RCC 7860 (cell line): ENCODE results near the gene PALM2AKAP2.
"Not testable (repeated sequence)": the region's sequence is repeated elsewhere in the genome, so short reads cannot be mapped to it uniquely, and the experiment has no call there.

ENCODE experiments used
- DNase-seq: peaks from one replicate; pipeline ENCODE4 v3.0.0-alpha.2; 2015; ENCODE audit warnings: low spot score
- FAIRE-seq: peaks from 2 replicates; lab custom pipeline; 2012; peaks lifted over from hg19 to GRCh38; lab: Jason Lieb, UNC

PALM2AKAP2 gene

GRCh38 chr9:109801484-109801883 is 21.5 kb downstream of the PALM2AKAP2 start:
- DNase-seq: no peak
- no peak for FAIRE-seq

- FAIRE-seq (no peak), DNase-seq (no peak)
Observed at GRCh38 chr9:109802491-109802890, 22.5 kb downstream of the PALM2AKAP2 start.

- DNase-seq (no peak), FAIRE-seq (no peak)
Observed at GRCh38 chr9:109805050-109805449, 25.1 kb downstream of the PALM2AKAP2 start.

- no peak for FAIRE-seq
- DNase-seq: no peak
Observed at GRCh38 chr9:109806506-109807115, 26.6 kb downstream of the PALM2AKAP2 start.

- FAIRE-seq (no peak), DNase-seq (no peak)
Observed at GRCh38 chr9:109811876-109812275, 31.9 kb downstream of the PALM2AKAP2 start.

- FAIRE-seq (no peak), DNase-seq (no peak)
Observed at GRCh38 chr9:109812331-109812730, 32.3 kb downstream of the PALM2AKAP2 start.

GRCh38 chr9:109812818-109813281 is 32.9 kb downstream of the PALM2AKAP2 start:
- DNase-seq: peak; percentile 61
- peak; percentile 72 for FAIRE-seq

- DNase-seq (no peak), FAIRE-seq (no peak)
Observed at GRCh38 chr9:109813303-109813702, 33.3 kb downstream of the PALM2AKAP2 start.

GRCh38 chr9:109813829-109814228 is 33.8 kb downstream of the PALM2AKAP2 start:
- DNase-seq: no peak
- no peak for FAIRE-seq

GRCh38 chr9:109815366-109815947 is 35.5 kb downstream of the PALM2AKAP2 start:
- DNase-seq: peak; percentile 42
- no peak for FAIRE-seq

- FAIRE-seq (peak; percentile 98), DNase-seq (peak; percentile 99)
Observed at GRCh38 chr9:109816490-109816889, 36.5 kb downstream of the PALM2AKAP2 start.

GRCh38 chr9:109817146-109817845 is 37.3 kb downstream of the PALM2AKAP2 start:
- FAIRE-seq: no peak

GRCh38 chr9:109817846-109818472 is 38.0 kb downstream of the PALM2AKAP2 start:
- FAIRE-seq (peak; percentile 79), DNase-seq (peak; percentile 83)

More at GRCh38 chr9:109817146-109817845, 37.3 kb downstream of the PALM2AKAP2 start:
- DNase-seq: peak; percentile 49

GRCh38 chr9:109821711-109822110 is 41.7 kb downstream of the PALM2AKAP2 start:
- DNase-seq: no peak
- no peak for FAIRE-seq

GRCh38 chr9:109825383-109825782 is 45.4 kb downstream of the PALM2AKAP2 start:
- DNase-seq, FAIRE-seq: not testable (repeated sequence)

- FAIRE-seq: no peak
- DNase-seq: no peak
Observed at GRCh38 chr9:109826559-109826958, 46.6 kb downstream of the PALM2AKAP2 start.

GRCh38 chr9:109828254-109828653 is 48.3 kb downstream of the PALM2AKAP2 start:
- no peak for DNase-seq

More at GRCh38 chr9:109828254-109828653, 48.3 kb downstream of the PALM2AKAP2 start:
- FAIRE-seq: no peak
